IPS-18c (cell line): Measurements from ENCODE around the gene TBC1D24.
"Not testable (repeated sequence)": the region's sequence is repeated elsewhere in the genome, so short reads cannot be mapped to it uniquely, and the experiment has no call there.

ENCODE experiments used
- H3K4me3 ChIP-seq: 2 replicates; pipeline ENCODE4 v1.7.0; 2013; ENCODE audit warnings: low read depth, mild to moderate bottlenecking, low read length, moderate library complexity; ENCODE audit not compliant: insufficient read depth
- H3K9me3 ChIP-seq: one replicate; pipeline ENCODE4 v1.6.1; 2013; ENCODE audit warnings: mild to moderate bottlenecking, low read length, moderate library complexity; ENCODE audit not compliant: control insufficient read depth, insufficient read depth

TBC1D24 gene

DNA sequence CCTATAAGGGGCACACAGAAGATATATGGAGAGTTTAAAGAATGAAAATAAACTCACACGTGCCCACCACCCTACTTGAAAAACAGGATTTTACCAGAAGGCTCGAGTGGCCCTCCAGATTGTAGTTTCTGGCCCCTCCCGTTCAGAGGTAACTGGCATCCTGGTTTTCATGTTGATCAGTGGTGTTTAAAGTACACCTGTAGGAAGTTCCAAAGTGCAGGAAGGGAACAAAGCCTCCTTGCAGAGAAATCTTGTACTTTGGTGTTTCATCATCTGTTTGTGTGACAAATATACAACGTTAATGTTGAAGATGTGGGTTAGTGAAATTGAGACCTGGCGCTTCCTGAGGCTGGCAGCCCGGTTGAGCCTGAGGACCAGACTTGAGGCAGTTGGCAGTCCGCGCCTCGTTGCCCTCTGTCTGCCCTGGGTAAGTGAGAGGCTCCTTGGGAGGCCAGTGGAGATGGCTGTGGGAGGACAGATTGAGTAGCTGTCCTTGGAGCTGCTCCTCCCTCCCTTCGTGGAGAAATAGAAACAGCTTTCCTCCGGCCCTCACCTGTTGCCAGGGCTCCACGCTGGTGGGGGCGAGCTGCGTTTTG, 75.5 kb downstream of the TBC1D24 start:
- H3K4me3 ChIP-seq, H3K9me3 ChIP-seq: not testable (repeated sequence)

DNA sequence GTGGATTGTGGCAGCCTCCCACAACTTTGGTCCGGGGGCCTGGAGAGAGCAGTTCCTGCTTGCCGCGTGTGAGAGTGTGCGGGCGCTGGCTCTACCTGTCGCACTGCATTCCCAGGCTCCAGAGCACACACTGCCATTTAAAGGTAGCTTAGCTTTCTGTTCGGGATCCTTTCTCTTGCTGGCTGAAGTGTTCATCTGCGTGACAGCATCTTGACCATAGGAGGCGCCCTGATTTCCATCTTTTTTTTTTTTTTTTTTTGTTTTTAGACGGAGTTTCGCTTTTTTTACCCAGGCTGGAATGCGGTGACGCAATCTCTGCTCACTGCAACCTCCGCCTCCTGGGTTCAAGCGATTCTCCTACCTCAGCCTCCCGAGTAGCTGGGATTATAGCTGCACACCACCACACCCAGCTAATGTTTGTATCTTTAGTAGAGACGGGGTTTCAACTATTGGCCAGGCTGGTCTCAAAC, 76.5 kb downstream of the TBC1D24 start:
- not testable (repeated sequence) for H3K4me3 ChIP-seq

DNA sequence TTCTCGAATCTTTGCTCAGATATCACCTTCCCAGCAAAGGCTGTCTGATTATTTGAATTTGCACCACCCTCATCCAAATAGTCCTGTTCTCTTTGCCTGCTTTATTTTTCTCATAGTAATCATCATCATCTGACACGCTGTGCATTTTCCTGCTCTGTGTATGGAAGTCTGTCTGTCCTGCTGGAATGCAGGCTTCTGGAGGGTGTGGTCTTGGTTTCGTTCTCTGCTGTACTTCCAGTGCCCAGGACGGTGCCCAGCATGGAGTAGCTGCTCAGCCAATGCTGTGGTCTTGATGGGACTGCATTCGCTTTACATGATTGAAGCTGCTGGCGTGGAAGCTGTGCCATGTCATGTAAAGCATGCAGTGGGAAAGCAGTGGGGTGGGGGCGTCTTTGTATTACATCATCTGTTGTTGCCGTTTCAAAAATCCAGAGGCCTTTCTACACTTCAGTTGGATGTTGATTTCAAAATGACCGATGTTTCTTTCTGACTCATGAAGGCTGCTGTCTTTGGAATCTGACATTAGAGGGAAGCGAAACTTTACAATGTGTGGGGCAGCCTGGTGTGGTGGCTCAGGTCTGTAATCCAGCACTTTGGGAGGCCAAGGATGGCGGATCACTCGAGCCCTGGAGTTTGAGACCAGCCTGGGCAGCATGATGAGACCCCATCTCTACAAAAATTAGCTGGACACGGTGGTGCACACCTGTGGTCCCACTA, 79.9 kb downstream of the TBC1D24 start:
- H3K4me3 ChIP-seq, H3K9me3 ChIP-seq: not testable (repeated sequence)

More for the DNA sequence above, 76.5 kb downstream of the TBC1D24 start:
- not testable (repeated sequence) for H3K9me3 ChIP-seq
